Thyroid gland (tissue), 4 donors: ENCODE measurements around the gene BET1. TPM values are rescaled to one million over a fixed set of nuclear protein-coding genes. Genes with fewer than 3 reads are reported as not detected.

ENCODE experiments used
- DNase-seq, 2 donors: peaks; one replicate each; pipeline ENCODE4 v3.0.0-alpha.2; 2019
- H3K27ac ChIP-seq, 3 donors: fragments of 200-600 bp; sonication (generic); 1 replicate in 2 of 3; 2 replicates in 1 of 3; pipeline ENCODE4 v1.5.1; 2016 to 2019; ENCODE audit warnings: mild to moderate bottlenecking in 1 of 3, moderate library complexity in 1 of 3
- H3K27me3 ChIP-seq: fragments of 200-600 bp; sonication (generic); one replicate; pipeline ENCODE4 v1.5.1; 2019
- H3K36me3 ChIP-seq, 2 donors: fragments of 200-600 bp; sonication (generic); one replicate each; pipeline ENCODE4 v1.5.1; 2016 to 2019
- H3K4me1 ChIP-seq, 2 donors: fragments of 200-600 bp; sonication (generic); one replicate each; pipeline ENCODE4 v1.5.1; 2017 to 2019
- H3K4me3 ChIP-seq, 3 donors: fragments of 200-600 bp; sonication (generic); replicated peaks in 1 of 3; 1 replicate in 2 of 3; 2 replicates in 1 of 3; pipeline ENCODE4 v1.5.1; 2016; ENCODE audit warnings: mild to moderate bottlenecking in 1 of 3
- H3K9me3 ChIP-seq: fragments of 200-600 bp; sonication (generic); one replicate; pipeline ENCODE4 v1.5.1; 2017
- POLR2A ChIP-seq, 2 donors: fragments of 450-650 bp; IDR thresholded peaks; one replicate each; pipeline ENCODE4 v1.6.1; 2017; ENCODE audit warnings: antibody characterized with exemption in 2 of 2, mild to moderate bottlenecking in 2 of 2, moderate library complexity in 1 of 2
- WGBS, 2 donors: methylation state at CpG; one replicate each; pipeline ENCODE4 v1.1.5; 2017; 5-methylcytosine and 5-hydroxymethylcytosine counted together
- intact Hi-C: fragments of 100-400 bp; cut with DNase I; formaldehyde crosslinking; loops from one replicate; pipeline ENCODE4 v1.15.1; 2023
- total RNA-seq, 4 donors: library from RNA; depleted of rRNA; stranded (reverse); fragments of >200 nt; gene quantifications; one replicate each; pipeline ENCODE4 v1.2.3, GENCODE V29; 2016
- TF ChIP-seq, protein P1 (sequence below), 6 experiments: fragments of 200-600 bp in 3 of 6; fragments of 450-650 bp in 3 of 6; sonication (generic) in 3 of 6; IDR thresholded peaks; one replicate each; pipeline ENCODE4 v1.5.1; 2016 to 2019; ENCODE audit warnings: antibody characterized with exemption in 6 of 6, mild to moderate bottlenecking in 2 of 6, inconsistent platforms in 1 of 6, moderate library complexity in 1 of 6

Gene BET1
- total RNA-seq, 4 donors from 2014 or later: 21.6 to 45.5 (median 32.1) TPM

DNA sequence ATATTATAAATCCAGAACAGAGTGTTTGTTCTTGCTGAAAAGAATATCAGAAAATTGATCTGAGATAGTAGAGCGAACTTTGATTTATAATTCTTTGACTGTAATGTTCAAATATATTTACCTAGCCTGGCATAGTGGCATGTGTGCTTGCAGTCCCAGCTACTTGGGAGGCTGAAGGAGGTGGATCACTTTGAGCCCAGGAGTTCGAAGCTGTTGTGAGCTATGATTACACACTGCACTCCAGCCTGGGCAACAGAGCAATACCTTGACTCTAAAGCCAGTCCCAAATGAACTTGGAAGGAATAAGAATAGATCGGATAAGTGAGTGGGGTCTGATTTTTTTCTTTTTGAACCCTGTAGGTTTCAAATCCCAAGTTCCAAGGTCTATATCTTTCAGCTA is 59.1 kb downstream of the BET1 start:
- Histone ChIP-seq H3K36me3 (no peaks in the 10 kb centered on the region), H3K4me1 (no peaks in the 10 kb centered on the region), H3K4me3 (no peak overlapping the region), H3K9me3 (no peaks in the 10 kb centered on the region), H3K27me3 (no peaks in the 10 kb centered on the region), H3K27ac (peak overlapping the region; percentile 28 to 70 (median 45))
- no peak for DNase-seq
- 16 to 33% methylated on average over 3 of the region's 3 CpGs for WGBS, 2 donors
- intact Hi-C loops: no loop called here
- no peak for TF ChIP-seq POLR2A (IDR thresholded peaks at IDR 0.05)
- TF ChIP-seq, protein P1, sequence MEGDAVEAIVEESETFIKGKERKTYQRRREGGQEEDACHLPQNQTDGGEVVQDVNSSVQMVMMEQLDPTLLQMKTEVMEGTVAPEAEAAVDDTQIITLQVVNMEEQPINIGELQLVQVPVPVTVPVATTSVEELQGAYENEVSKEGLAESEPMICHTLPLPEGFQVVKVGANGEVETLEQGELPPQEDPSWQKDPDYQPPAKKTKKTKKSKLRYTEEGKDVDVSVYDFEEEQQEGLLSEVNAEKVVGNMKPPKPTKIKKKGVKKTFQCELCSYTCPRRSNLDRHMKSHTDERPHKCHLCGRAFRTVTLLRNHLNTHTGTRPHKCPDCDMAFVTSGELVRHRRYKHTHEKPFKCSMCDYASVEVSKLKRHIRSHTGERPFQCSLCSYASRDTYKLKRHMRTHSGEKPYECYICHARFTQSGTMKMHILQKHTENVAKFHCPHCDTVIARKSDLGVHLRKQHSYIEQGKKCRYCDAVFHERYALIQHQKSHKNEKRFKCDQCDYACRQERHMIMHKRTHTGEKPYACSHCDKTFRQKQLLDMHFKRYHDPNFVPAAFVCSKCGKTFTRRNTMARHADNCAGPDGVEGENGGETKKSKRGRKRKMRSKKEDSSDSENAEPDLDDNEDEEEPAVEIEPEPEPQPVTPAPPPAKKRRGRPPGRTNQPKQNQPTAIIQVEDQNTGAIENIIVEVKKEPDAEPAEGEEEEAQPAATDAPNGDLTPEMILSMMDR (IDR thresholded peaks at IDR 0.05): no peak

- no peaks in the 10 kb centered on the region for H3K9me3 ChIP-seq
- peak overlapping the region in 2 of 3 donors; percentile 45 to 70 for H3K27ac ChIP-seq
- H3K4me3 ChIP-seq: no peak overlapping the region
- H3K36me3 ChIP-seq: no peaks in the 10 kb centered on the region
- no peaks in the 10 kb centered on the region for H3K27me3 ChIP-seq
- intact Hi-C loops: no loop called here
- DNase-seq: no peak
- no peaks in the 10 kb centered on the region for H3K4me1 ChIP-seq
- TF ChIP-seq POLR2A (IDR thresholded peaks at IDR 0.05): peak in 1 of 2 donors; percentile 20
- TF ChIP-seq, protein P1 (IDR thresholded peaks at IDR 0.05): no peak
- 44 to 54% methylated on average over 1 of the region's 1 CpG for WGBS, 2 donors
Measured at GRCh38 chr7:93944673-93945072, 59.5 kb downstream of the BET1 start.

DNA sequence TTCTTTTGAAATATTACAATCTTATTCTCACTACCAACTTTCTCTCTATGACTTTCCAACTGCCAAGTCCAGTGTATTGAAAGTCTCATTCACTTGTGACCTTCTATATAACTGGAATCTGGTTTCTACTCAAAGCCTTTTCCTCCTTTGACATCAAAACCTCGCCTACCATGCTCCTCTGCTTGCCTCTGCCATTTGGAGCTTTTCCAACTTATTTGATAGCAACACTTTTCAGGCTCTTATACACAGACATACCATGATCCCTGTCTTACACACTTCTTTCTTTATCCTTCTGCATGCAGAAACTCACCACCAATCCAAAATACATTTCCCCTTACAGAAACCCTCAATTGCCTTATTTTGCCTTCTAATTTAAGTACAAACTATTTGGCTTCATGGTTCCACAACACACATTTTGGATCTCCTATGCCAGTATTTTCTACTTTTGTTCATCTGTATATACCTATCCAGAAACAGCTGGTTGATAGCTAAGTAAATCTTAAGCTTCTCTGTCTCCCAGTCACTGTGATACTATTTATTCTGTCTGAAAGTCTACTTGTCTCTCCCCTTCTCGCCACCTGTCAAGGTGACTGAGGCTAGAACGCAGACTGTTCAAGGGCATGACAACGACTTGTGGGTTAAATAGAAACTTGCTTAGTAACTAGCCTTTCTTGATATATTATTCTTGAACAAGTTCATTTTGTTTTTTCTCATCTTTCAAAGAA is 60.2 kb downstream of the BET1 start:
- intact Hi-C loops: no loop called here
- peak overlapping the region in 1 of 3 donors; percentile 70 for H3K27ac ChIP-seq
- WGBS, 2 donors: 55 to 57% methylated on average over 4 of the region's 4 CpGs

More for the DNA sequence above, 60.2 kb downstream of the BET1 start:
- no peaks in the 10 kb centered on the region for H3K4me1 ChIP-seq
- H3K36me3 ChIP-seq: no peaks in the 10 kb centered on the region
- no peak overlapping the region for H3K4me3 ChIP-seq
- TF ChIP-seq, protein P1 (IDR thresholded peaks at IDR 0.05): no peak
- TF ChIP-seq POLR2A (IDR thresholded peaks at IDR 0.05): no peak
- no peak for DNase-seq
- H3K9me3 ChIP-seq: no peaks in the 10 kb centered on the region
- no peaks in the 10 kb centered on the region for H3K27me3 ChIP-seq

Other genes starting within 250 kb of the BET1 start
- gene TFPI2, start 113.6 kb downstream of the BET1 start, total RNA-seq: 1 to 10 TPM in 1 of 4 donors, under 1 TPM in 1, not detected in 2; 0.56 to 3.2 TPM
- not detected for gene GNGT1, start 97.8 kb downstream of the BET1 start, total RNA-seq
- 10 to 100 TPM; 10.7 to 43.4 (median 26.3) TPM for gene GNG11, start 82.6 kb downstream of the BET1 start, total RNA-seq